ENCODE data around the gene KIF5B. TPM values are rescaled to one million over a fixed set of nuclear protein-coding genes. Genes with fewer than 3 reads are reported as not detected.

Gene KIF5B
- total and polyA plus RNA-seq, 2 of the 4 experiments (the other 2 are of a cell fraction) = 33.5 to 68.5 TPM

GRCh38 chr10:32072025-32072800 lies 16.0 kb upstream of the KIF5B start:
- no peak overlapping the region for H2BK5ac ChIP-seq (ENCODE audit: low read depth, low read length, poor library complexity, severe bottlenecking)
- H3K27me3 ChIP-seq (ENCODE audit: control insufficient read depth, insufficient read depth, low read length) = peaks cover 4% of the 10 kb centered on the region; the same call in 1 of the 2 replicates
- no peaks in the 10 kb centered on the region for H3K79me1 ChIP-seq (ENCODE audit: low read depth in 1 of 2, low read length in 2 of 2)
- no peak overlapping the region for H2BK120ac ChIP-seq (ENCODE audit: low read depth, low read length)
- H3K9me1 ChIP-seq (ENCODE audit: insufficient read depth, low read length) = no peaks in the 10 kb centered on the region
- no peak overlapping the region for H3K4me3 ChIP-seq (ENCODE audit: insufficient read depth, low read depth, low read length)
- ATAC-seq (ENCODE audit: low read depth) (no peak), DNase-seq (no peak)
- H2BK15ac ChIP-seq (ENCODE audit: low read depth, low read length) = no peak overlapping the region
- no peak overlapping the region for H3K23ac ChIP-seq (ENCODE audit: low read depth, low read length)
- H4K8ac ChIP-seq (ENCODE audit: low read depth in 2 of 2, low read length in 2 of 2) = no peak overlapping the region
- BruUV-seq (replicated peaks) = no TSS peak
- H3K4me1 ChIP-seq (ENCODE audit: control insufficient read depth, insufficient read depth, low read length) = no peaks in the 10 kb centered on the region
- H3K9ac ChIP-seq (ENCODE audit: low read depth, low read length) = no peak overlapping the region
- 40% methylated on average over 1 of the region's 7 CpGs; no CpG with 5 or more reads in 1 of the 2 experiments for WGBS, 2 experiments (ENCODE audit: extremely low coverage in 2 of 2, insufficient read length in 1 of 2)
- no peaks in the 10 kb centered on the region for H3K9me3 ChIP-seq (ENCODE audit: control insufficient read depth, insufficient read depth, low read length)
- ChIA-PET POLR2A (ENCODE audit: unreplicated experiment) (no interaction called here), CTCF (no interaction called here)
- no peak overlapping the region for H2AK5ac ChIP-seq (ENCODE audit: low read depth, low read length)
- no peak overlapping the region for H4K5ac ChIP-seq (ENCODE audit: low read depth, low read length)
- no peak overlapping the region for H2AFZ ChIP-seq (replicated peaks; ENCODE audit: low read length, poor library complexity)
- no peaks in the 10 kb centered on the region for H3K36me3 ChIP-seq (ENCODE audit: control insufficient read depth, insufficient read depth, low read length)
- no peak for TF ChIP-seq MXI1 (IDR thresholded peaks at IDR 0.05; ENCODE audit: borderline replicate concordance, low read depth, low read length)
- TF ChIP-seq CHD1 (IDR thresholded peaks at IDR 0.05; ENCODE audit: low read depth, low read length) = no peak
- no peak overlapping the region for H3K4ac ChIP-seq (ENCODE audit: low read depth, low read length)
- no peak overlapping the region for H3K4me2 ChIP-seq (ENCODE audit: low read depth, low read length)
- H3K27ac ChIP-seq (ENCODE audit: insufficient read depth, low read length) = no peak overlapping the region
- no peaks in the 10 kb centered on the region for H4K20me1 ChIP-seq (ENCODE audit: insufficient read depth, low read length)
- H4K91ac ChIP-seq (ENCODE audit: insufficient read depth, low read depth, low read length) = no peak overlapping the region
- H3K14ac ChIP-seq (replicated peaks; ENCODE audit: low read depth, low read length) = no peak overlapping the region
- no peak overlapping the region for H3K18ac ChIP-seq (ENCODE audit: low read depth, low read length)
- intact Hi-C loops (cut with micrococcal nuclease) = no loop called here
- in situ Hi-C loops (cut with MboI; ENCODE audit: low sequenced_read_pairs) = no loop called here
- no peak overlapping the region for H3K56ac ChIP-seq (ENCODE audit: extremely low read depth, insufficient read depth, low read length)
- H2BK20ac ChIP-seq (ENCODE audit: low read depth, low read length) = no peak overlapping the region
- H2AK9ac ChIP-seq (replicated peaks; ENCODE audit: low read depth, low read length, poor library complexity) = no peak overlapping the region
- dilution Hi-C loops (cut with HindIII; ENCODE audit: low sequenced_read_pairs, unreplicated experiment) = no loop called here
